HG02870 (cell line): ENCODE measurements around the gene KLK5.

ENCODE experiments used
- ATAC-seq: cut with Tn5 transposase; IDR thresholded peaks from one replicate; pipeline ENCODE4 v1.9.1; 2021; ENCODE audit warnings: mild to moderate bottlenecking, moderate library complexity; ENCODE audit not compliant: unreplicated experiment

KLK5 gene

DNA sequence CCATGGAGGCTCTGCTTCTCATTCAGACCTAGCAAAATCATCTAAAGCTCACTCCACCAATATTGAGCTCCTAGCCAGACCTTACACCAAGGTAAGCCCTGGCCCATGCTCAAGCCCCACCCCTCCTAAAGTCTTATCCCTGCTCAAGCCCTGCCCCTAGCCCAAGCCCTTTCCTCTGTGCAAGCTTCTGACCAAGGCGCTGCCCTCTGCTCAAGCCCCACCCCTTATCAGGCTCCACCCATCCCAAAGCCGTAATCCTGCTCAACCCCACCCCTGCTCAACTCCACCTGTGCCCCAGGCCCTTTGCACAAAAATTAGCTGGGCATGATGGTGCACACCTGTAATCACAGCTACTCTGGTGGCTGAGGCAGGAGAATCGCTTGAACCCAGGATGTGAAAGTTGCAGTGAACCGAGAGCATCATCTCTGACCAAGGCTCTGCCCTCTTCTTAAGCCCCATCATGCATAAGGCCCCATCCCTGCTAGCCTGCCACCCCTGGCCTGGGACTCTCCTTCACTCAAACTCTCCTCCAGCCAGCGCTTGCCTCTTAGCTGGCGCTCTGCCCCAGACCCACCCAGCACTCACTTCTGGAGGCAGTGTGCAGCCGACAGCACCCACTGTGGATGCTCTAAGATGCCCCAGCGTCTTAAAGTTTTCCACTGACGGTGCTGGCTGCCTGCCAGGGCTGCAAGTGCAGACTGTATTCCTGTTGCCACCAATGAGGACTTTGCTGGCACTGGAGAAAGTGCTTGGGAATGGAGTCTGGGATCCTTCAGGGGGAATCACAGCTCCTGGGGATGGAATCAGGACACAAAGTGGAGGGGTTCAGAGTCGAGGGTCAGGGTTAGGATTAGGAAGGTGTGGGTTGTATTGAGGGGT is 58.1 kb downstream of the KLK5 start:
- no peak for ATAC-seq
